Activated T-cell treated with anti-CD3 and anti-CD28 coated beads, Interleukin-2, amount 50 U/mL, for 4 hours (primary cell): ENCODE data around the gene UQCR10. TPM values are rescaled to one million over a fixed set of nuclear protein-coding genes. Genes with fewer than 3 reads are reported as not detected.

ENCODE experiments used
- ATAC-seq, 2 donors: fragments of 200-7000 bp; cut with Tn5 transposase; one replicate each; pipeline ENCODE4 v1.10.0; 2021
- DNase-seq: peaks from one replicate; pipeline ENCODE4 v3.0.0-alpha.2; 2020
- H3K27me3 Mint-ChIP-seq: one replicate; pipeline ENCODE4 v1.8.0; 2021; ENCODE audit warnings: low read depth, mixed read lengths
- H3K36me3 Mint-ChIP-seq: one replicate; pipeline ENCODE4 v1.8.0; 2022; ENCODE audit warnings: mixed read lengths; ENCODE audit not compliant: insufficient read depth
- H3K4me1 Mint-ChIP-seq: one replicate; pipeline ENCODE4 v1.8.0; 2021; ENCODE audit warnings: low read depth, mixed read lengths
- H3K4me3 Mint-ChIP-seq: one replicate; pipeline ENCODE4 v1.8.0; 2021; ENCODE audit warnings: mild to moderate bottlenecking, moderate library complexity, mixed read lengths
- H3K9me3 Mint-ChIP-seq: one replicate; pipeline ENCODE4 v1.8.0; 2021; ENCODE audit warnings: mixed read lengths
- total RNA-seq, 3 donors: library from RNA; stranded (reverse); gene quantifications; one replicate each; pipeline ENCODE4 v1.2.1, GENCODE V29; 2021

Gene UQCR10
- total RNA-seq, 3 donors from 2014 or later = 90.9 to 103 (median 91.1) TPM

GRCh38 chr22:29765905-29766631 lies 1.1 kb upstream of the UQCR10 start:
- no peaks in the 10 kb centered on the region for H3K9me3 Mint-ChIP-seq
- H3K36me3 Mint-ChIP-seq = peaks cover 14% of the 10 kb centered on the region
- H3K4me1 Mint-ChIP-seq = peaks cover 30% of the 10 kb centered on the region
- H3K27me3 Mint-ChIP-seq = no peaks in the 10 kb centered on the region
- ATAC-seq = peak; percentile 3 to 8
- H3K4me3 Mint-ChIP-seq = peak overlapping the region; percentile 100
- no peak for DNase-seq

GRCh38 chr22:29766632-29767170 lies 468 bp upstream of the UQCR10 start, which contains the start of gene ZMAT5:
TSS of gene ZMAT5 (minus strand) at chr22:29767007. CDS start at chr22:29748544, 18,463 bp downstream.
- Mint-ChIP-seq H3K9me3 (no peaks in the 10 kb centered on the region), H3K4me3 (peak within 1 kb of the TSS; percentile 100), H3K4me1 (peaks cover 30% of the 10 kb centered on the region), H3K36me3 (peaks cover 14% of the 10 kb centered on the region), H3K27me3 (no peaks in the 10 kb centered on the region)
- DNase-seq (peak; percentile 85), ATAC-seq (peak; percentile 98 to 99)

GRCh38 chr22:29768052-29768693 lies 1.0 kb downstream of the UQCR10 start:
- no peaks in the 10 kb centered on the region for H3K27me3 Mint-ChIP-seq
- H3K36me3 Mint-ChIP-seq = peaks cover 18% of the 10 kb centered on the region
- peaks cover 30% of the 10 kb centered on the region for H3K4me1 Mint-ChIP-seq
- peak overlapping the region; percentile 100 for H3K4me3 Mint-ChIP-seq
- H3K9me3 Mint-ChIP-seq = no peaks in the 10 kb centered on the region
- ATAC-seq (no peak), DNase-seq (no peak)

- Mint-ChIP-seq H3K36me3 (peaks cover 18% of the 10 kb centered on the region), H3K9me3 (no peaks in the 10 kb centered on the region), H3K27me3 (no peaks in the 10 kb centered on the region), H3K4me3 (no peak overlapping the region), H3K4me1 (peaks cover 29% of the 10 kb centered on the region)
- no peak for ATAC-seq
- no peak for DNase-seq
Measured at GRCh38 chr22:29769723-29770321, 2.7 kb downstream of the UQCR10 start.

- Mint-ChIP-seq H3K4me3 (no peak overlapping the region), H3K27me3 (no peaks in the 10 kb centered on the region), H3K9me3 (no peaks in the 10 kb centered on the region), H3K36me3 (peaks cover 18% of the 10 kb centered on the region), H3K4me1 (peaks cover 14% of the 10 kb centered on the region)
- no peak for DNase-seq
- no peak for ATAC-seq
Measured at GRCh38 chr22:29772170-29772641, 5.0 kb downstream of the UQCR10 start.

GRCh38 chr22:29773233-29773632 lies 6.1 kb downstream of the UQCR10 start:
- Mint-ChIP-seq H3K36me3 (peaks cover 16% of the 10 kb centered on the region), H3K27me3 (no peaks in the 10 kb centered on the region), H3K4me3 (no peak overlapping the region), H3K4me1 (peaks cover 9% of the 10 kb centered on the region), H3K9me3 (no peaks in the 10 kb centered on the region)
- DNase-seq (no peak), ATAC-seq (no peak)

GRCh38 chr22:29780220-29780619 lies 13.1 kb downstream of the UQCR10 start:
- H3K4me3 Mint-ChIP-seq = no peak overlapping the region
- H3K27me3 Mint-ChIP-seq = no peaks in the 10 kb centered on the region
- H3K9me3 Mint-ChIP-seq = no peaks in the 10 kb centered on the region
- H3K36me3 Mint-ChIP-seq = no peaks in the 10 kb centered on the region
- H3K4me1 Mint-ChIP-seq = no peaks in the 10 kb centered on the region
- no peak for DNase-seq
- ATAC-seq = no peak

- DNase-seq (no peak), ATAC-seq (no peak)
- Mint-ChIP-seq H3K9me3 (no peaks in the 10 kb centered on the region), H3K36me3 (no peaks in the 10 kb centered on the region), H3K27me3 (no peaks in the 10 kb centered on the region), H3K4me1 (no peaks in the 10 kb centered on the region), H3K4me3 (no peak overlapping the region)
Measured at GRCh38 chr22:29780748-29781676, 13.8 kb downstream of the UQCR10 start.

- Mint-ChIP-seq H3K4me3 (no peak overlapping the region), H3K36me3 (no peaks in the 10 kb centered on the region), H3K4me1 (no peaks in the 10 kb centered on the region), H3K9me3 (no peaks in the 10 kb centered on the region), H3K27me3 (no peaks in the 10 kb centered on the region)
- ATAC-seq (no peak), DNase-seq (no peak)
Measured at GRCh38 chr22:29782061-29782845, 15.1 kb downstream of the UQCR10 start.

GRCh38 chr22:29784451-29785361 lies 17.5 kb downstream of the UQCR10 start:
- no peak for DNase-seq
- no peaks in the 10 kb centered on the region for H3K9me3 Mint-ChIP-seq
- no peak overlapping the region for H3K4me3 Mint-ChIP-seq
- ATAC-seq = no peak
- H3K4me1 Mint-ChIP-seq = no peaks in the 10 kb centered on the region
- peaks cover 10% of the 10 kb centered on the region for H3K36me3 Mint-ChIP-seq
- no peaks in the 10 kb centered on the region for H3K27me3 Mint-ChIP-seq

DNA sequence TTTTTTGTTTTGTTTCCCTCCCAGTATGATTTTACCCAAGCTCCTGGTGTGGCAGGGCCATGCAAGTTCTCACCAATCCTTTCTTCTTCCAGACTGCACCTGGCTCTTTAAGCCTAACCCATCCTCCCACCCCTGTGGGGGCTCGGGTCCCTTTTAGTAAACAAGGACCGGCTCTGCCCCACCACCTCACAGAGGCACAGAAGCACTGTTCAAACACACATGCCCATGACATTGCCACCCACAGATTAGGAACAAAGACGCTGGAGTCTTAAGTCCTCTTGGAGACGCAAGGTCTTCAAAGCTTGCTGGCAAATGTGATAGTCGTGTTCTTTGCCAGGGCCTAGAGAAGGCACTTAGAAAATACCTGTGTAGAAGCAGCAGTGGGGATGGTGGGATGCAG lies 18.9 kb downstream of the UQCR10 start:
- Mint-ChIP-seq H3K36me3 (peaks cover 14% of the 10 kb centered on the region), H3K27me3 (no peaks in the 10 kb centered on the region), H3K4me3 (no peak overlapping the region), H3K4me1 (no peaks in the 10 kb centered on the region), H3K9me3 (no peaks in the 10 kb centered on the region)
- no peak for ATAC-seq
- no peak for DNase-seq

DNA sequence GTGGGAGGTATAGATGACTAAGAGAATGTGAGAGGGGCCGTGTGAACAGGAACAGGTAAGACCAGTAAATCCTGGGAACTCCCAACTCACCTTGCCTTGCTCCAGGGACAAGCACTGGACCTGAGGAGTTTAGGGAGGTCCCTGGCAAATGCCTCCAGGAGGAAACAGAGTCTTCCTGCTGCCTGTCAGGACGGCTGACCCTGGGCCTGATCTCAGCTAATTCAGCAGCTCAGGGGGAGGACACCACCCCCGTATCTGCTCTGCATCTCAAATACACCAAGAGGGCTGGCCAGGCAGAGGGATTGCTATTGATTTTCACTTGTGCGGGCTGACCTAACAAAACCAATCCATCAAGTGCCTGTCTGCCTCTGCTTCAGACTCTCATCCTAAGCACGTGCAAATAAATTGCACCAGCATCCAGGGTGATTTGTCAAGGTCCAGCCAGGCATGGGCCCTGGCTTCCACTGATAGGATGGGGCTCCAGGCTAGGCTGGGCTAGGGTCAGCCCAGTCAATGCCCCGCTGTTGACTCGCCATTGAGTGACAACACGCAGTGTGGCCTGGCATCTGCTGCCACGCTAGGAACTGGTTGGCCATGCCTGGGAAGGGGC lies 20.3 kb downstream of the UQCR10 start:
- Mint-ChIP-seq H3K4me1 (no peaks in the 10 kb centered on the region), H3K4me3 (no peak overlapping the region), H3K36me3 (peaks cover 18% of the 10 kb centered on the region), H3K27me3 (no peaks in the 10 kb centered on the region), H3K9me3 (no peaks in the 10 kb centered on the region)
- DNase-seq (no peak), ATAC-seq (no peak)
